Bronchial smooth muscle cell (primary cell): Measurements from ENCODE around the gene DUSP2. TPM values are rescaled to one million over a fixed set of nuclear protein-coding genes. Genes with fewer than 3 reads are reported as not detected.

Experiments used
- total RNA-seq: library from RNA; depleted of rRNA; stranded (reverse); fragments of >200 nt; gene quantifications from 2 replicates; pipeline ENCODE4 v1.2.1, GENCODE V29; 2014

DUSP2 gene, protein sequence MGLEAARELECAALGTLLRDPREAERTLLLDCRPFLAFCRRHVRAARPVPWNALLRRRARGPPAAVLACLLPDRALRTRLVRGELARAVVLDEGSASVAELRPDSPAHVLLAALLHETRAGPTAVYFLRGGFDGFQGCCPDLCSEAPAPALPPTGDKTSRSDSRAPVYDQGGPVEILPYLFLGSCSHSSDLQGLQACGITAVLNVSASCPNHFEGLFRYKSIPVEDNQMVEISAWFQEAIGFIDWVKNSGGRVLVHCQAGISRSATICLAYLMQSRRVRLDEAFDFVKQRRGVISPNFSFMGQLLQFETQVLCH
- total RNA-seq, result 0.94 and 1.1 TPM in 2 replicates

DNA sequence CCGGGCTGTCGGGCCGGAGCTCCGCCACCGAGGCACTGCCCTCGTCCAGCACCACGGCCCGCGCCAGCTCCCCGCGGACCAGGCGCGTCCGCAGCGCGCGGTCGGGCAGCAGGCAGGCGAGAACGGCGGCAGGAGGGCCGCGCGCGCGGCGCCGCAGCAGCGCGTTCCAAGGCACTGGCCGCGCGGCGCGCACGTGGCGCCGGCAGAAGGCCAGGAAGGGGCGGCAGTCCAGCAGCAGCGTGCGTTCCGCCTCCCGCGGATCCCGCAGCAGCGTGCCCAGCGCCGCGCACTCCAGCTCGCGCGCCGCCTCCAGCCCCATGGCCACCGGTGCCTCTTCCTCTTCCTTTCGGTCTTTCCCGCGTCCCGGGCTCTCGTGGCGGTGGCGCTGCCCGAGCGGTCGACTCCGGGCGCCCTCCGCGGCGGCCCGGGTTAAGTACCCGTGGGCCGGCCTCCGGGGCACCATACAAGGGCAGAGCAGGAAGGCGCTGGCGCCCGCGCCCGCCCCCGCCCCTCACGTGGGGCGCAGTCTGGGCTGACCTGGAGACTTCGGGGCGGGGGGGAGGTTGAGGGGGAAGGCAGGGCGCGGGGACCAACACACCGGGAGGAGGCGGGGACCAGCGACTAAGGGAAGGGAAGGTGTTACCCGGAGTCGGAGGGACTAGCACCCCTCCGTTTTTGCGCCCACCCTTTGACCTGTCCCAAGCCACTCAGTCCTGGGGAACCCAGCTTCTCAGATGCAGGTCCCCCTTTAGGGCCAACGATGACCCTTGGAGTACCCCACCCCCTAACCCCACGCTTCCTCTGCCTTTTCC lies at the start of gene DUSP2:
Gene DUSP2 (minus strand): TSS at position 405 of the 812 bp plus-strand sequence. CDS start 86 bp downstream, at position 319.

DNA sequence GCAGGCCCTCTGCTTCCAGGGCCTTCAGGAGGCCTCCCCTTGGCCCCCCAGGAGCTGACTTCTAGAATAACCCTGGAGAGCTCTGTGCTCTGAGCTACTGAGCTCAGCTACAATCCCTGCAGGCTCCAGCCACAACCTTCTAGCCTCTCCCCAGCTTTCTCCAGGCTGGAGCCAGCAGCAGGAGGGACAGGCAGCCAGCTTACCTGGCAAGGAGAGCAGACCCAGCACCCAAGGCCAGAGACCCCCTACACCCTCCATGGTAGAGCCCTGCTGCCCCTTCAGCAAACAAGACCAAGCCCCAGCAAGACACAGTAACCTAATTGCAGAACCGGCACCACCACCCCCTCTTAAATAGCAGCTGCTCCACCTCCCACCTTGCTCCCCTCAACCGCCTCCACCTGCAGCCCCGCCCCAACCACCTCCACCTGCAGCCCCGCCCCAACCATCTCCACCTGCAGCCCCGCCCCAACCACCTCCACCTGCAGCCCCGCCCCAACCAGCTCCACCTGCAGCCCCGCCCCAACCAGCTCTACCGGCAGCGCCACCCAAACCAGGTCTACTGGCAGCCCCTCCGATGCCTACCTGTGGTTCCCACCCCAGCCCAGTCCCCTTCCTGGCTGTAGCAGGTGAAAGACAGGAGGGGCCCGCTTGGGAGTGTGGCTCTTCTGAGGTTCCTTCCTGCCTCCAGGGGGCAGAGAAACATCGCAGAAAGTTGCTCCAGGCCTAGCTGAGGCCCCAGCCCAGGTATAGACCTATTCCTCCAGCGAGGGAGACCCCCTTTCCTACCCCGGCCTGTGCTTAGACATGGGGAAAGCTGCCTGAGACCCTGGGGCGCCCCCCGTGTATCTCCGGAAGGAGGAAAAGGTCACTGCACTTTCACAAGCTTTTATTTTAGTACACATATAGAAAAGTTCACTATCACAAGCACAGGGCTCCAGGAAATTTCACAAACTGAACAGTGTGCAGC lies 6.8 kb downstream of the DUSP2 start, which contains the start of gene ASTL:
Gene ASTL (minus strand): TSS at position 324 of the 967 bp plus-strand sequence. CDS start 66 bp downstream, at position 258.

DNA sequence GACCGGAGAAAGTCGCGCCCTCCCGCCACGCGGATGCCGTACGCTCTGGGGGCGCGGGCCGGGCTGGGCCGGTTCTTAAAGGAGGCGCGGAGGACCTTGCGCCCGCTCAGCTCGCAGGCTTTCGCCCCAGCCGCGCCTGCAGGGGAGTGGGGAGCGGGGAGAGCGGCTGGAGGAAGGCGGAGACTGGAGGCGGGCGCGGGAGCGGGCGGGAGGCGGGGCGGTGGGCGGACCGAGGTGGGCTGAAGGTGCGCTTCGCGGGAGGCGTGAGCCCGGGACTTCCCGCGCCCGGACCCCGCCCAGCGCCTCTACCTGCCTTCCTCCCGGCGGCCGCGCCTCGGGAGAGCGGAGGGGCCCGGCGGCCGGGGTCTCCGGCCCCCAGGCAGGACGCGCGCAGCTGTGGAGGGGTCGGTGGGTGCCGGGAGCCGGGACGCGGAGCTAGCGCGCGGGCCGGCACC lies 28.8 kb downstream of the DUSP2 start, which contains the start of gene ADRA2B:
Gene ADRA2B (minus strand): TSS at position 148 of the 455 bp plus-strand sequence. CDS start 422 bp downstream, outside the sequence.

Other genes with a start within 250 kb of the DUSP2 start
- 24.7 and 25.8 TPM in 2 replicates for gene ANKRD36C, start 153.6 kb downstream of the DUSP2 start, total RNA-seq
- 0.79 and 1.0 TPM in 2 replicates for gene GPAT2, start 110.5 kb downstream of the DUSP2 start, total RNA-seq
- gene ADRA2B, start 28.9 kb downstream of the DUSP2 start, total RNA-seq, result not detected in 2 replicates
- not detected in 2 replicates for gene ASTL, start 6.9 kb downstream of the DUSP2 start, total RNA-seq
- gene STARD7, start 63.4 kb upstream of the DUSP2 start, total RNA-seq, result 70.5 and 81.0 TPM in 2 replicates
- gene TMEM127, start 120.6 kb upstream of the DUSP2 start, total RNA-seq, result 10.6 and 10.7 TPM in 2 replicates
- 62.4 and 66.5 TPM in 2 replicates for gene CIAO1, start 120.8 kb upstream of the DUSP2 start, total RNA-seq
- 43.0 and 46.2 TPM in 2 replicates for gene SNRNP200, start 160.1 kb upstream of the DUSP2 start, total RNA-seq
- gene ITPRIPL1, start 179.9 kb upstream of the DUSP2 start, total RNA-seq, result 2.7 and 3.7 TPM in 2 replicates
- 0.86 and 2.2 TPM in 2 replicates for gene NCAPH, start 190.3 kb upstream of the DUSP2 start, total RNA-seq